ENCODE measurements around the gene PTPRG. TPM values are rescaled to one million over a fixed set of nuclear protein-coding genes. Genes with fewer than 3 reads are reported as not detected.
"Not testable (repeated sequence)": the region's sequence is repeated elsewhere in the genome, so short reads cannot be mapped to it uniquely, and the experiment has no call there.

Gene PTPRG
- total RNA-seq, 1 donor from 2014 or later, result 3.7 TPM

DNA sequence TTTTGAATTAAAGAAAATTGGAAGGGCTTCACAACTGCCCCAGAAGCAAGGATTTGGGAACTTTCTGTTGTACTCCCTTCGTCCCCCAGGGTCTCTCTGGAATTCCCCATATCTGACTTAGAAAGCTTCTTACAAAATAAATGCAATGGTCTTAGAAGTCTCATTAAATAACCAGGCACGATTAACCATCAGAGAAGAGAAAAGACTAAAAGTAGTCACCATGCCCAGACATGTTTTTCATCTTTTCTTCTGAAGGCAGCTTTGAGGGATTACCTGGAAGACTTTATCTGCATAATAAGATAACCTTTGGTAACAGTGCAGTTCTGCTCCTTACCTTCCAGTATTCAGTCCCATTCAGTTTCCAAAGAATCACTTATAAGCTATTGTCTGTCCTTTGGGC is 135.9 kb downstream of the PTPRG start:
- intact Hi-C loops (cut with micrococcal nuclease), result no loop called here
- H3K27me3 Mint-ChIP-seq (ENCODE audit: insufficient read depth), result no peaks in the 10 kb centered on the region
- no peaks in the 10 kb centered on the region for H3K9me3 Mint-ChIP-seq
- no peaks in the 10 kb centered on the region for H3K36me3 Mint-ChIP-seq (ENCODE audit: low read depth)
- H3K4me1 Mint-ChIP-seq (ENCODE audit: low read depth), result no peaks in the 10 kb centered on the region
- DNase-seq (ENCODE audit: low spot score), result no peak
- no peak overlapping the region for H3K4me3 Mint-ChIP-seq
- H3K27ac Mint-ChIP-seq, result no peak overlapping the region

- H3K9me3 Mint-ChIP-seq; H3K27ac Mint-ChIP-seq; H3K4me1 Mint-ChIP-seq (ENCODE audit: low read depth); H3K27me3 Mint-ChIP-seq (ENCODE audit: insufficient read depth); DNase-seq (ENCODE audit: low spot score); intact Hi-C loops (cut with micrococcal nuclease); H3K4me3 Mint-ChIP-seq; H3K36me3 Mint-ChIP-seq (ENCODE audit: low read depth): not testable (repeated sequence)
Measured at GRCh38 chr3:61698278-61699072, 137.1 kb downstream of the PTPRG start.

- no peak for DNase-seq (ENCODE audit: low spot score)
- no peaks in the 10 kb centered on the region for H3K9me3 Mint-ChIP-seq
Measured at GRCh38 chr3:61699622-61700021, 138.3 kb downstream of the PTPRG start.

GRCh38 chr3:61701011-61701410 is 139.6 kb downstream of the PTPRG start:
- no peak for DNase-seq (ENCODE audit: low spot score)
- intact Hi-C loops (cut with micrococcal nuclease), result no loop called here
- Mint-ChIP-seq H3K4me1 (ENCODE audit: low read depth) (no peaks in the 10 kb centered on the region), H3K27me3 (ENCODE audit: insufficient read depth) (no peaks in the 10 kb centered on the region), H3K36me3 (ENCODE audit: low read depth) (no peaks in the 10 kb centered on the region), H3K4me3 (no peak overlapping the region), H3K27ac (no peak overlapping the region), H3K9me3 (no peaks in the 10 kb centered on the region)

More at GRCh38 chr3:61699622-61700021, 138.3 kb downstream of the PTPRG start:
- H3K4me3 Mint-ChIP-seq, result no peak overlapping the region
- H3K36me3 Mint-ChIP-seq (ENCODE audit: low read depth), result no peaks in the 10 kb centered on the region
- intact Hi-C loops (cut with micrococcal nuclease), result no loop called here
- no peaks in the 10 kb centered on the region for H3K4me1 Mint-ChIP-seq (ENCODE audit: low read depth)
- H3K27ac Mint-ChIP-seq, result no peak overlapping the region
- H3K27me3 Mint-ChIP-seq (ENCODE audit: insufficient read depth), result no peaks in the 10 kb centered on the region

DNA sequence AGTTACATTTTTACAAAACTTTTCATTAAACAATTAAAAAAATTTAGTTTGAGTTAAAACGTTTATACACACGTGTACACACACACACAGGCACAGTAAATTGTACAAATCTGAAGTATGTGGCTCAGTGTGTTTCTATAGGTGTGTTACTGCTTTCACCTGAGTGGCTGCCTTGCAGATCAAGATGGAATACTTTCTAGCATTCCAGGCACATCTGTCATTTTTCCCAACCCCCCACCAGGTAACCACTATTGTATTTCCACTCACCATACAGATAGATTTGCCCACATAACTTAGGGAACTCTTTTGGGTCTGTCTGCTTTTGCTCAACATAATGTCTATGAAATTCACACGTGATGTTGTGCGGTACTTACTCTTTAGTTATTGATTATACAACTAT is 141.1 kb downstream of the PTPRG start:
- Mint-ChIP-seq H3K4me1 (ENCODE audit: low read depth) (no peaks in the 10 kb centered on the region), H3K36me3 (ENCODE audit: low read depth) (no peaks in the 10 kb centered on the region), H3K27me3 (ENCODE audit: insufficient read depth) (no peaks in the 10 kb centered on the region), H3K4me3 (no peak overlapping the region), H3K27ac (no peak overlapping the region), H3K9me3 (no peaks in the 10 kb centered on the region)
- no peak for DNase-seq (ENCODE audit: low spot score)
- intact Hi-C loops (cut with micrococcal nuclease), result no loop called here

- Mint-ChIP-seq H3K4me3 (no peak overlapping the region), H3K27me3 (ENCODE audit: insufficient read depth) (no peaks in the 10 kb centered on the region), H3K9me3 (no peaks in the 10 kb centered on the region), H3K4me1 (ENCODE audit: low read depth) (no peaks in the 10 kb centered on the region), H3K36me3 (ENCODE audit: low read depth) (no peaks in the 10 kb centered on the region), H3K27ac (no peak overlapping the region)
- no peak for DNase-seq (ENCODE audit: low spot score)
- intact Hi-C loops (cut with micrococcal nuclease), result no loop called here
Measured at GRCh38 chr3:61704807-61705206, 143.4 kb downstream of the PTPRG start.

- DNase-seq (ENCODE audit: low spot score), result no peak
- Mint-ChIP-seq H3K27me3 (ENCODE audit: insufficient read depth) (no peaks in the 10 kb centered on the region), H3K9me3 (peaks cover 4% of the 10 kb centered on the region), H3K36me3 (ENCODE audit: low read depth) (no peaks in the 10 kb centered on the region), H3K4me3 (no peak overlapping the region), H3K27ac (no peak overlapping the region), H3K4me1 (ENCODE audit: low read depth) (no peaks in the 10 kb centered on the region)
- intact Hi-C loops (cut with micrococcal nuclease), result no loop called here
Measured at GRCh38 chr3:61707492-61707891, 146.1 kb downstream of the PTPRG start.

- H3K36me3 Mint-ChIP-seq (ENCODE audit: low read depth); H3K9me3 Mint-ChIP-seq; DNase-seq (ENCODE audit: low spot score); H3K4me3 Mint-ChIP-seq; intact Hi-C loops (cut with micrococcal nuclease); H3K27me3 Mint-ChIP-seq (ENCODE audit: insufficient read depth); H3K27ac Mint-ChIP-seq; H3K4me1 Mint-ChIP-seq (ENCODE audit: low read depth): not testable (repeated sequence)
Measured at GRCh38 chr3:61710920-61711319, 149.5 kb downstream of the PTPRG start.

GRCh38 chr3:61714225-61714624 is 152.9 kb downstream of the PTPRG start:
- peaks cover 4% of the 10 kb centered on the region for H3K9me3 Mint-ChIP-seq
- DNase-seq (ENCODE audit: low spot score), result no peak
- no peaks in the 10 kb centered on the region for H3K36me3 Mint-ChIP-seq (ENCODE audit: low read depth)
- no peaks in the 10 kb centered on the region for H3K27me3 Mint-ChIP-seq (ENCODE audit: insufficient read depth)
- H3K4me3 Mint-ChIP-seq, result no peak overlapping the region
- H3K27ac Mint-ChIP-seq, result no peak overlapping the region
- no peaks in the 10 kb centered on the region for H3K4me1 Mint-ChIP-seq (ENCODE audit: low read depth)
- intact Hi-C loops (cut with micrococcal nuclease), result no loop called here

DNA sequence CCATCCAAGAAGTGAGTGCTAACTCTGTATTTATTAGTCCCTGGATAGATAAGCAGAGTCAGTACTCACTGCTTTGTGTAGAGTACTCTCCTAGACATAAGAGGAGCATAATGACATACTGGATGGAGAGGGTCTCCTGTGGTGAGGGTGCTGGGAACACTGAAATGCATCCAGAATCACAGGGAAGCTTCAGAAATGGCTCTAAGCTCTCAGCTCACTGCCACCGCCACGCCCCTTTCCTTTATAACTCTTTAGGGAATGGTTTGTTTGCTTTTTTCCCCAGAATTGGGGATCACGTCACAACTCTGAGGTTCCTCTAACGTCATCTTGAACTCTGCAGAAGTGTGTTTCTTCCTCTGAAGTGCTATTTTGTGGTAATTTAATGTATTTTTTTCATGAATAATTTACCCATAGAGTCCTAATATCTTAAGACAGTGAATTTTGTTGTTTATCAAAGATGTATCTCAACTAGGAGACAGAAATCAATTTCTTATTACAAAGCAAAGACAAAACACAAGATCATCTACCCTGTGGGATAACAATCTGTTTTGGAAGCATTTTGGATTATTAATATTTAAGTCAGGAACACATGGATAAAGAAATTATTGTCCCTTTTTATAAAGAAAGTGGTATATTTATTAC is 154.6 kb downstream of the PTPRG start:
- Mint-ChIP-seq H3K36me3 (ENCODE audit: low read depth) (no peaks in the 10 kb centered on the region), H3K4me1 (ENCODE audit: low read depth) (no peaks in the 10 kb centered on the region), H3K9me3 (no peaks in the 10 kb centered on the region), H3K27me3 (ENCODE audit: insufficient read depth) (no peaks in the 10 kb centered on the region), H3K27ac (no peak overlapping the region), H3K4me3 (no peak overlapping the region)
- intact Hi-C loops (cut with micrococcal nuclease), result no loop called here
- DNase-seq (ENCODE audit: low spot score), result no peak

- H3K27me3 Mint-ChIP-seq (ENCODE audit: insufficient read depth); intact Hi-C loops (cut with micrococcal nuclease): not testable (repeated sequence)
Measured at GRCh38 chr3:61716693-61717092, 155.3 kb downstream of the PTPRG start.

DNA sequence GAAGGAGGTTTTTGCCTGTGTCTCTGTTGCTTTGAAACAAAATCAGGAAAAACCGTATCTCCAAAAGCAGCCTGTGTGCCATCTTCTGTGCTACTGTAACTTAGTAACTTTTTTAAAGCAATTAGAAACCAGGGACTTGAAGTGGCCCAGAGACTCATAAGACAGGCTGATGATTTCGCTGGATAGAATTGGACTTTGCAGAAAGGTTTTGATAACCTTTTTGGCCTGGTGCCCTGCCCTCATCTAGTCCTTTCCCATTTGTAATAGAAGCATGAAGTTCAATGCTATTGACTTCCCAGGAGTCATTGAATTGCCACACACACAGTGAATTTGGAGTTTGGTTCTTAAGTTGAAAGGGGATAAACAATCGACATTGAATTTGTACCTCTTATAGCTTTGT is 157.2 kb downstream of the PTPRG start:
- Mint-ChIP-seq H3K9me3 (no peaks in the 10 kb centered on the region), H3K4me3 (no peak overlapping the region), H3K4me1 (ENCODE audit: low read depth) (no peaks in the 10 kb centered on the region), H3K27me3 (ENCODE audit: insufficient read depth) (no peaks in the 10 kb centered on the region), H3K27ac (no peak overlapping the region), H3K36me3 (ENCODE audit: low read depth) (no peaks in the 10 kb centered on the region)
- DNase-seq (ENCODE audit: low spot score), result no peak
- intact Hi-C loops (cut with micrococcal nuclease), result no loop called here

More at GRCh38 chr3:61716693-61717092, 155.3 kb downstream of the PTPRG start:
- not testable (repeated sequence) for H3K36me3 Mint-ChIP-seq (ENCODE audit: low read depth); H3K9me3 Mint-ChIP-seq; DNase-seq (ENCODE audit: low spot score); H3K27ac Mint-ChIP-seq; H3K4me1 Mint-ChIP-seq (ENCODE audit: low read depth); H3K4me3 Mint-ChIP-seq

DNA sequence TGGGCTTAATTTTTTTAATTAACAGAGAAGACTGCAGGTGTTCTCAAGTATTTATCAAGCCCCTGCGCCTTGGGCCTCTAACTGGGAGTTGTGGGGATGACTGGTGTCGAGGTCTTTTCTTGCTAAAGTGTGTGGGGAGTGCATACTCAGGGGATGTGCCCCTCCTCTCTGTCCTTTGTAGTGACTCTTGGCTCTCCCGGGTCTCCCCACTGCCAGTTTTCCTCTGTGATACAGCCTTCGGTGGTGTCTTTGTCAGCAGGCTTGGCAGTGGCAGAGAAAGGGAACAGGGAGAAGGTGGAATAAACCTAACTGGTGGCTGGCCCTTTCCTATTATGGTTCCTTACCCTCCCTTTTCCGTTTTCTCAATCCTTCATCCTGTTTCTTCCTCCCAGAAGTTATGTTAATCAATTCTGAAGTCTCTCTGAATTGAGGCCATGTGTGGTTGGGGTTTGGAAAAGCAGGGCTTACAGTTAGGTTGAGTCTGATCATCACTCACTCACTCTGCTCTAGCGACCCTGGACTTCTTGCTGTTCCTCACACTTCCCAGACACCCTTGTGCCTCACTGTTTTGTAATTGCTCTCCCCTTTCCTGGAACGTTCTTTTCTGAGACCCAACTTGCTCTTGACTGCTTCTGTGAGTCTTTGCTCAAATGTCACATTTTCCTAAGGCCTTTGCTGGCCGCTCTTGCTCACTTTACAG is 158.1 kb downstream of the PTPRG start:
- Mint-ChIP-seq H3K36me3 (ENCODE audit: low read depth) (no peaks in the 10 kb centered on the region), H3K27me3 (ENCODE audit: insufficient read depth) (no peaks in the 10 kb centered on the region), H3K9me3 (no peaks in the 10 kb centered on the region), H3K4me1 (ENCODE audit: low read depth) (no peaks in the 10 kb centered on the region), H3K4me3 (no peak overlapping the region), H3K27ac (no peak overlapping the region)
- DNase-seq (ENCODE audit: low spot score), result no peak
- intact Hi-C loops (cut with micrococcal nuclease), result no loop called here

Data from activated T-helper 1 cell treated with anti-CD3 and anti-CD28 coated beads, Interleukin-12 subunit alpha, Interleukin-12 subunit beta, Interleukin-2, Interleukin-4 antibody, amounts not matched to agents 30 ng/mL and 10 ng/mL and 1 ng/mL, durations not matched to agents 14 hours and 24 hours and 36 hours (primary cell).